Skeletal muscle satellite cell (primary cell): ENCODE measurements around the gene FNDC3B.

ENCODE experiments used
- H3K27me3 ChIP-seq: 2 replicates; pipeline ENCODE4 v1.7.0; 2013; ENCODE audit warnings: low read length; ENCODE audit not compliant: control insufficient read depth, insufficient read depth
- H3K36me3 ChIP-seq: 2 replicates; pipeline ENCODE4 v1.7.0; 2013; ENCODE audit warnings: mild to moderate bottlenecking, control low read depth, low read length; ENCODE audit not compliant: insufficient read depth
- H3K4me1 ChIP-seq: 2 replicates; pipeline ENCODE4 v1.7.0; 2013; ENCODE audit warnings: low read length; ENCODE audit not compliant: control insufficient read depth, insufficient read depth
- H3K4me2 ChIP-seq: 2 replicates; pipeline ENCODE4 v1.7.0; 2013; ENCODE audit warnings: mild to moderate bottlenecking, low read length
- H3K4me3 ChIP-seq: 2 replicates; pipeline ENCODE4 v1.7.0; 2013; ENCODE audit warnings: low read length
- H3K9ac ChIP-seq: 2 replicates; pipeline ENCODE4 v1.7.0; 2013; ENCODE audit warnings: mild to moderate bottlenecking, low read depth, low read length, moderate library complexity
- H3K9me3 ChIP-seq: replicated peaks from 2 replicates; pipeline ENCODE4 v1.7.0; 2013; ENCODE audit warnings: mild to moderate bottlenecking, control low read depth, low read length

The FNDC3B gene

GRCh38 chr3:172288651-172289050 is 249.3 kb downstream of the FNDC3B start:
- Histone ChIP-seq H3K4me3 (no peak overlapping the region), H3K4me2 (no peak overlapping the region), H3K9me3 (no peaks in the 10 kb centered on the region), H3K9ac (no peak overlapping the region), H3K36me3 (peaks cover 67% of the 10 kb centered on the region), H3K27me3 (no peaks in the 10 kb centered on the region), H3K4me1 (peaks cover 24% of the 10 kb centered on the region)

- Histone ChIP-seq H3K9ac (no peak overlapping the region), H3K9me3 (no peaks in the 10 kb centered on the region), H3K4me3 (no peak overlapping the region), H3K4me2 (no peak overlapping the region), H3K4me1 (peaks cover 24% of the 10 kb centered on the region), H3K27me3 (no peaks in the 10 kb centered on the region), H3K36me3 (peaks cover 72% of the 10 kb centered on the region)
Observed at GRCh38 chr3:172289583-172289982, 250.2 kb downstream of the FNDC3B start.

- Histone ChIP-seq H3K27me3 (no peaks in the 10 kb centered on the region), H3K4me1 (peaks cover 22% of the 10 kb centered on the region), H3K36me3 (peaks cover 75% of the 10 kb centered on the region), H3K9ac (no peak overlapping the region), H3K4me2 (no peak overlapping the region), H3K9me3 (no peaks in the 10 kb centered on the region), H3K4me3 (no peak overlapping the region)
Observed at GRCh38 chr3:172290457-172290856, 251.1 kb downstream of the FNDC3B start.

GRCh38 chr3:172291650-172292049 is 252.3 kb downstream of the FNDC3B start:
- H3K27me3 ChIP-seq = no peaks in the 10 kb centered on the region
- no peaks in the 10 kb centered on the region for H3K9me3 ChIP-seq
- peaks cover 71% of the 10 kb centered on the region for H3K36me3 ChIP-seq
- H3K4me2 ChIP-seq = no peak overlapping the region
- H3K9ac ChIP-seq = no peak overlapping the region
- H3K4me3 ChIP-seq = no peak overlapping the region
- H3K4me1 ChIP-seq = peaks cover 10% of the 10 kb centered on the region

- H3K36me3 ChIP-seq = peaks cover 69% of the 10 kb centered on the region
Observed at GRCh38 chr3:172292422-172292821, 253.0 kb downstream of the FNDC3B start.

GRCh38 chr3:172293093-172293492 is 253.7 kb downstream of the FNDC3B start:
- H3K9ac ChIP-seq = no peak overlapping the region
- no peaks in the 10 kb centered on the region for H3K27me3 ChIP-seq
- no peak overlapping the region for H3K4me2 ChIP-seq
- H3K4me1 ChIP-seq = peaks cover 7% of the 10 kb centered on the region
- peaks cover 66% of the 10 kb centered on the region for H3K36me3 ChIP-seq
- H3K9me3 ChIP-seq = no peaks in the 10 kb centered on the region
- H3K4me3 ChIP-seq = no peak overlapping the region

More at GRCh38 chr3:172292422-172292821, 253.0 kb downstream of the FNDC3B start:
- no peak overlapping the region for H3K4me2 ChIP-seq
- no peaks in the 10 kb centered on the region for H3K9me3 ChIP-seq
- H3K9ac ChIP-seq = no peak overlapping the region
- H3K27me3 ChIP-seq = no peaks in the 10 kb centered on the region
- no peak overlapping the region for H3K4me3 ChIP-seq
- peaks cover 7% of the 10 kb centered on the region for H3K4me1 ChIP-seq

GRCh38 chr3:172294223-172294806 is 254.9 kb downstream of the FNDC3B start:
- no peak overlapping the region for H3K4me2 ChIP-seq
- H3K36me3 ChIP-seq = peaks cover 66% of the 10 kb centered on the region
- H3K4me1 ChIP-seq = peaks cover 7% of the 10 kb centered on the region
- H3K4me3 ChIP-seq = no peak overlapping the region
- no peaks in the 10 kb centered on the region for H3K9me3 ChIP-seq
- H3K9ac ChIP-seq = no peak overlapping the region
- H3K27me3 ChIP-seq = no peaks in the 10 kb centered on the region

- H3K9me3 ChIP-seq = no peaks in the 10 kb centered on the region
- no peak overlapping the region for H3K4me2 ChIP-seq
- no peaks in the 10 kb centered on the region for H3K27me3 ChIP-seq
- H3K9ac ChIP-seq = no peak overlapping the region
- peaks cover 7% of the 10 kb centered on the region for H3K4me1 ChIP-seq
- peaks cover 67% of the 10 kb centered on the region for H3K36me3 ChIP-seq
- no peak overlapping the region for H3K4me3 ChIP-seq
Observed at GRCh38 chr3:172296248-172296974, 257.0 kb downstream of the FNDC3B start.

GRCh38 chr3:172296975-172297332 is 257.6 kb downstream of the FNDC3B start:
- H3K36me3 ChIP-seq = peaks cover 66% of the 10 kb centered on the region
- H3K27me3 ChIP-seq = no peaks in the 10 kb centered on the region
- H3K4me3 ChIP-seq = no peak overlapping the region
- H3K4me1 ChIP-seq = peaks cover 6% of the 10 kb centered on the region
- H3K9ac ChIP-seq = no peak overlapping the region
- no peaks in the 10 kb centered on the region for H3K9me3 ChIP-seq
- no peak overlapping the region for H3K4me2 ChIP-seq

GRCh38 chr3:172298247-172298646 is 258.9 kb downstream of the FNDC3B start:
- Histone ChIP-seq H3K9me3 (no peaks in the 10 kb centered on the region), H3K27me3 (no peaks in the 10 kb centered on the region), H3K4me2 (no peak overlapping the region), H3K36me3 (peaks cover 66% of the 10 kb centered on the region), H3K4me1 (peaks cover 4% of the 10 kb centered on the region), H3K9ac (no peak overlapping the region), H3K4me3 (no peak overlapping the region)

- Histone ChIP-seq H3K4me1 (peaks cover 8% of the 10 kb centered on the region), H3K9me3 (no peaks in the 10 kb centered on the region), H3K9ac (no peak overlapping the region), H3K36me3 (peaks cover 52% of the 10 kb centered on the region), H3K4me3 (no peak overlapping the region), H3K4me2 (no peak overlapping the region), H3K27me3 (no peaks in the 10 kb centered on the region)
Observed at GRCh38 chr3:172300187-172300586, 260.8 kb downstream of the FNDC3B start.

- peaks cover 50% of the 10 kb centered on the region for H3K36me3 ChIP-seq
- H3K4me2 ChIP-seq = no peak overlapping the region
- no peaks in the 10 kb centered on the region for H3K9me3 ChIP-seq
- H3K9ac ChIP-seq = no peak overlapping the region
- H3K4me3 ChIP-seq = no peak overlapping the region
- H3K27me3 ChIP-seq = no peaks in the 10 kb centered on the region
- peaks cover 15% of the 10 kb centered on the region for H3K4me1 ChIP-seq
Observed at GRCh38 chr3:172300862-172301261, 261.5 kb downstream of the FNDC3B start.
